ENCODE measurements around the gene PRSS57. TPM values are rescaled to one million over a fixed set of nuclear protein-coding genes. Genes with fewer than 3 reads are reported as not detected.

PRSS57 gene
- total RNA-seq, 1 donor from 2014 or later = not detected

GRCh38 chr19:646779-647565 is 48.3 kb downstream of the PRSS57 start:
- Histone ChIP-seq H3K4me1 (no peaks in the 10 kb centered on the region), H3K27ac (replicated peaks) (no peak overlapping the region), H3K36me3 (peaks cover 65% of the 10 kb centered on the region), H3K9me3 (replicated peaks) (no peaks in the 10 kb centered on the region), H3K27me3 (ENCODE audit: low read depth) (no peaks in the 10 kb centered on the region), H3K4me3 (no peak overlapping the region)
- TF ChIP-seq CTCF (IDR thresholded peaks at IDR 0.05; ENCODE audit: borderline replicate concordance) = no peak
- no peak for DNase-seq
- intact Hi-C loops (cut with micrococcal nuclease) = no loop called here

- Histone ChIP-seq H3K27ac (replicated peaks) (no peak overlapping the region), H3K9me3 (replicated peaks) (no peaks in the 10 kb centered on the region), H3K4me3 (no peak overlapping the region), H3K36me3 (peaks cover 57% of the 10 kb centered on the region), H3K4me1 (no peaks in the 10 kb centered on the region), H3K27me3 (ENCODE audit: low read depth) (no peaks in the 10 kb centered on the region)
- intact Hi-C loops (cut with micrococcal nuclease) = no loop called here
- no peak for DNase-seq
- TF ChIP-seq CTCF (IDR thresholded peaks at IDR 0.05; ENCODE audit: borderline replicate concordance) = no peak
These were observed 49.1 kb downstream of the PRSS57 start for GRCh38 chr19:645912-646778.

- intact Hi-C loops (cut with micrococcal nuclease) = no loop called here
- H3K27ac ChIP-seq (replicated peaks) = no peak overlapping the region
- TF ChIP-seq CTCF (IDR thresholded peaks at IDR 0.05; ENCODE audit: borderline replicate concordance) = no peak
- no peaks in the 10 kb centered on the region for H3K27me3 ChIP-seq (ENCODE audit: low read depth)
- peaks cover 4% of the 10 kb centered on the region for H3K4me1 ChIP-seq
- H3K4me3 ChIP-seq = no peak overlapping the region
- H3K9me3 ChIP-seq (replicated peaks) = no peaks in the 10 kb centered on the region
- H3K36me3 ChIP-seq = peaks cover 43% of the 10 kb centered on the region
- DNase-seq = no peak
These were observed 50.5 kb downstream of the PRSS57 start for GRCh38 chr19:644789-645188.

- peaks cover 5% of the 10 kb centered on the region for H3K4me1 ChIP-seq
- DNase-seq = no peak
- TF ChIP-seq CTCF (IDR thresholded peaks at IDR 0.05; ENCODE audit: borderline replicate concordance) = no peak
These were observed 50.9 kb downstream of the PRSS57 start for GRCh38 chr19:644363-644762.

GRCh38 chr19:643736-644135 is 51.5 kb downstream of the PRSS57 start:
- intact Hi-C loops (cut with micrococcal nuclease) = no loop called here
- Histone ChIP-seq H3K4me3 (no peak overlapping the region), H3K36me3 (peaks cover 33% of the 10 kb centered on the region), H3K9me3 (replicated peaks) (no peaks in the 10 kb centered on the region), H3K4me1 (peaks cover 12% of the 10 kb centered on the region), H3K27me3 (ENCODE audit: low read depth) (no peaks in the 10 kb centered on the region), H3K27ac (replicated peaks) (no peak overlapping the region)
- no peak for DNase-seq
- TF ChIP-seq CTCF (IDR thresholded peaks at IDR 0.05; ENCODE audit: borderline replicate concordance) = no peak

More at GRCh38 chr19:644363-644762, 50.9 kb downstream of the PRSS57 start:
- Histone ChIP-seq H3K27ac (replicated peaks) (no peak overlapping the region), H3K36me3 (peaks cover 39% of the 10 kb centered on the region), H3K4me3 (no peak overlapping the region), H3K9me3 (replicated peaks) (no peaks in the 10 kb centered on the region), H3K27me3 (ENCODE audit: low read depth) (no peaks in the 10 kb centered on the region)
- intact Hi-C loops (cut with micrococcal nuclease) = no loop called here
